Peyer's patch (tissue), 4 donors: ENCODE measurements around the gene KHK. TPM values are rescaled to one million over a fixed set of nuclear protein-coding genes. Genes with fewer than 3 reads are reported as not detected.

Source experiments
- DNase-seq, 3 donors: peaks; one replicate each; pipeline ENCODE4 v3.0.0-alpha.2; 2017 to 2019
- H3K27ac ChIP-seq, 4 donors: fragments of 200-600 bp; sonication (generic); one replicate each; pipeline ENCODE4 v1.5.1; 2016 to 2019
- H3K27me3 ChIP-seq, 2 donors: fragments of 200-600 bp; sonication (generic); one replicate each; pipeline ENCODE4 v1.5.1; 2019
- H3K36me3 ChIP-seq, 3 donors: fragments of 200-600 bp; sonication (generic); one replicate each; pipeline ENCODE4 v1.5.1; 2016 to 2019
- H3K4me1 ChIP-seq, 4 donors: fragments of 200-600 bp; sonication (generic); one replicate each; pipeline ENCODE4 v1.5.1; 2016 to 2019
- H3K4me3 ChIP-seq, 4 donors: fragments of 200-600 bp; sonication (generic); 1 replicate in 3 of 4; 2 replicates in 1 of 4; pipeline ENCODE4 v1.5.1; 2016 to 2019; ENCODE audit warnings: mild to moderate bottlenecking in 1 of 4
- H3K9me3 ChIP-seq, 4 donors: fragments of 200-600 bp; sonication (generic); one replicate each; pipeline ENCODE4 v1.5.1; 2016 to 2019; ENCODE audit warnings: mild to moderate bottlenecking in 1 of 4
- POLR2A ChIP-seq, 2 donors: fragments of 450-650 bp; IDR thresholded peaks; one replicate each; pipeline ENCODE4 v1.5.1; 2017; ENCODE audit warnings: antibody characterized with exemption in 2 of 2, mild to moderate bottlenecking in 2 of 2, moderate library complexity in 2 of 2
- total RNA-seq, 4 donors: library from RNA; depleted of rRNA; stranded (reverse); fragments of >200 nt; gene quantifications; one replicate each; pipeline ENCODE4 v1.1.0, GENCODE V29; 2016
- TF ChIP-seq, protein P1 (sequence below), 6 experiments: fragments of 450-650 bp in 4 of 6; fragments of 200-600 bp in 2 of 6; sonication (generic) in 1 of 6; IDR thresholded peaks; one replicate each; pipeline ENCODE4 v1.5.1; 2017 to 2019; ENCODE audit warnings: antibody characterized with exemption in 6 of 6, mild to moderate bottlenecking in 3 of 6, moderate library complexity in 1 of 6

KHK gene
- total RNA-seq, 4 donors from 2014 or later, result 40.4 to 576 (median 435) TPM

DNA sequence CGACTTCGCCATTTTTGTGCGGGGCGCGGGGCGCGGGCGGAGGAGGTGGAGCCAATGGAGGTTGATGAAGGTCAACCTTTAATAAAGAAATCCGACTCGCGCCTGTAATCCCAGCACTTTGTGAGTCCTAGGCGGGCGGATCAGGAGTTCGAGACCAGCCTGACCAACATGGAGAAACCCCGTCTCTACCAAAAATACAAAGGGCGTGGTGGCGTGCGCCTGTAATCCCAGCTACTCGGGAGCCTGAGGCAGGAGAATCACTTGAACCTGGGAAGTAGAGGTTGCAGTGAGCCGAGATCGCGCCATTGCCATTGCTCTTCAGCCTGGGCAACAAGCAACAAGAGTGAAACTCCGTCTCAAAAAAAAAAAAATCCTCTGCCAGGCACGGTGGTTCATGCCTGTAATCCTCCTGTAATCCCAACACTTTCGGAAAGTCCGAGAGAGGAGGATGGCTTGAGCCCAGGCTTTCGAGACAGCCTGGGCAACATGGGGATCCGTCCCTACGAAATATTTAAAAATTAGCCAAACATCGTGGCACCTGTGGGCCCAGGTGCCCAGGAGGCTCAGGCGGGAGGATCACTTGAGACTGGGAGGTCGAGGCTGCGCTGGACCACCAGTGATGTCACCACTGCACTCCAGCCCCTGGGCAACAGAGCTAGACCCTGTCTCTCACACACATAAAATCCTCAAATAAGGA lies 48.4 kb downstream of the KHK start:
- peaks cover 0 to 13% (median 7%) of the 10 kb centered on the region in 4 donors for H3K4me1 ChIP-seq
- peak overlapping the region in 3 of 4 donors; percentile 86 to 90 (median 87) for H3K27ac ChIP-seq
- TF ChIP-seq, protein P1, sequence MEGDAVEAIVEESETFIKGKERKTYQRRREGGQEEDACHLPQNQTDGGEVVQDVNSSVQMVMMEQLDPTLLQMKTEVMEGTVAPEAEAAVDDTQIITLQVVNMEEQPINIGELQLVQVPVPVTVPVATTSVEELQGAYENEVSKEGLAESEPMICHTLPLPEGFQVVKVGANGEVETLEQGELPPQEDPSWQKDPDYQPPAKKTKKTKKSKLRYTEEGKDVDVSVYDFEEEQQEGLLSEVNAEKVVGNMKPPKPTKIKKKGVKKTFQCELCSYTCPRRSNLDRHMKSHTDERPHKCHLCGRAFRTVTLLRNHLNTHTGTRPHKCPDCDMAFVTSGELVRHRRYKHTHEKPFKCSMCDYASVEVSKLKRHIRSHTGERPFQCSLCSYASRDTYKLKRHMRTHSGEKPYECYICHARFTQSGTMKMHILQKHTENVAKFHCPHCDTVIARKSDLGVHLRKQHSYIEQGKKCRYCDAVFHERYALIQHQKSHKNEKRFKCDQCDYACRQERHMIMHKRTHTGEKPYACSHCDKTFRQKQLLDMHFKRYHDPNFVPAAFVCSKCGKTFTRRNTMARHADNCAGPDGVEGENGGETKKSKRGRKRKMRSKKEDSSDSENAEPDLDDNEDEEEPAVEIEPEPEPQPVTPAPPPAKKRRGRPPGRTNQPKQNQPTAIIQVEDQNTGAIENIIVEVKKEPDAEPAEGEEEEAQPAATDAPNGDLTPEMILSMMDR (IDR thresholded peaks at IDR 0.05), result no peak
- no peak for TF ChIP-seq POLR2A (IDR thresholded peaks at IDR 0.05)
- DNase-seq, result no peak
- no peaks in the 10 kb centered on the region for H3K9me3 ChIP-seq
- H3K36me3 ChIP-seq, result peaks cover 0 to 26% (median 0%) of the 10 kb centered on the region in 3 donors
- H3K27me3 ChIP-seq, result no peaks in the 10 kb centered on the region
- peak overlapping the region; percentile 81 to 97 (median 90) for H3K4me3 ChIP-seq

DNA sequence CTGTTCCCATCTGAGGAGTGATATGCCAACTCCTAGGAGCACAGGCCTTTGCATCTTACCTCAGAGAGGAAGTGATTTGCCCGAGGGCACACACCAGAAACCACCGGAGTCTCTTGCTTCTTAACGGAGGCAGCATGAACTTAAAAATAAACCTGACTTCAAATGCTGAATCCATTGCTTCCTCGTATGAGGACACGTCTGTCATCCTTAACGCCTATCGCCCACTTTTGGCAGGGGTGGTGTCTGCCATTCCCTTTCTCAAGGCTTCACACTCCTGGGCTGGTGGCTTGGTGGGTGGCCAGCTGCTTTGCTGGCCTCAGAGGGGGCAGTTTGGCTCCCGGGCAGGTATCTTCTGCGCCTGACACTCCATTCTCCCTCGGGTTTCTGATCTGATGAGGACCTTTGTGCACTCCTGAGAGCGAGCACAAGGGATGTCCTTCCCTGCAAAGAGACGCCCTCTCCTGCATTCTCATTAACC lies 48.9 kb downstream of the KHK start:
- TF ChIP-seq, protein P1 (IDR thresholded peaks at IDR 0.05), result no peak
- no peak for TF ChIP-seq POLR2A (IDR thresholded peaks at IDR 0.05)
- Histone ChIP-seq H3K27me3 (no peaks in the 10 kb centered on the region), H3K27ac (no peak overlapping the region), H3K4me3 (no peak overlapping the region), H3K36me3 (peaks cover 0 to 21% (median 0%) of the 10 kb centered on the region in 3 donors), H3K9me3 (no peaks in the 10 kb centered on the region), H3K4me1 (peaks cover 0 to 13% (median 7%) of the 10 kb centered on the region in 4 donors)
- no peak for DNase-seq

DNA sequence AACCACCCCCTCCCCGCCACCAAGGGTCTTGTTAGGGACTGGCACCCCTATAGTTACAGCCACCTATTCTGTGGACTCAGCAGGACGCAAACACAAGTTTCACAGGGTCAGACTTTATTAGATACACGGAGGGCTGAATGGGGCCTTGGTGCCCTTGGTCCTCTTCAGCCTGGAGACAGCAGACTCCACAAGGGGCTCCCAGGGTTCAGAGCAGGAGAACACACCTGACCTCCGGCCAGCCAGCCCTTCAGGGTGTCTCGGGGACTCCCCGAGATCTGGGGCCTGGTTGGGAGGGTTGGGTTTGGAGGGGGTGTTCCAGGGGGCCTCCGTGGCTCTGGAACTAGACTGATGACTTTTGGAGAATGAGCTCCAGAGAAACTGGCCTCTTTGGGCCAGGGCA lies 50.2 kb downstream of the KHK start:
- no peaks in the 10 kb centered on the region for H3K27me3 ChIP-seq
- H3K9me3 ChIP-seq, result no peaks in the 10 kb centered on the region
- peaks cover 0 to 13% (median 7%) of the 10 kb centered on the region in 4 donors for H3K4me1 ChIP-seq
- H3K4me3 ChIP-seq, result no peak overlapping the region
- no peak for DNase-seq
- H3K27ac ChIP-seq, result no peak overlapping the region
- H3K36me3 ChIP-seq, result peaks cover 0 to 9% (median 0%) of the 10 kb centered on the region in 3 donors
- TF ChIP-seq, protein P1 (IDR thresholded peaks at IDR 0.05), result no peak
- TF ChIP-seq POLR2A (IDR thresholded peaks at IDR 0.05), result no peak

DNA sequence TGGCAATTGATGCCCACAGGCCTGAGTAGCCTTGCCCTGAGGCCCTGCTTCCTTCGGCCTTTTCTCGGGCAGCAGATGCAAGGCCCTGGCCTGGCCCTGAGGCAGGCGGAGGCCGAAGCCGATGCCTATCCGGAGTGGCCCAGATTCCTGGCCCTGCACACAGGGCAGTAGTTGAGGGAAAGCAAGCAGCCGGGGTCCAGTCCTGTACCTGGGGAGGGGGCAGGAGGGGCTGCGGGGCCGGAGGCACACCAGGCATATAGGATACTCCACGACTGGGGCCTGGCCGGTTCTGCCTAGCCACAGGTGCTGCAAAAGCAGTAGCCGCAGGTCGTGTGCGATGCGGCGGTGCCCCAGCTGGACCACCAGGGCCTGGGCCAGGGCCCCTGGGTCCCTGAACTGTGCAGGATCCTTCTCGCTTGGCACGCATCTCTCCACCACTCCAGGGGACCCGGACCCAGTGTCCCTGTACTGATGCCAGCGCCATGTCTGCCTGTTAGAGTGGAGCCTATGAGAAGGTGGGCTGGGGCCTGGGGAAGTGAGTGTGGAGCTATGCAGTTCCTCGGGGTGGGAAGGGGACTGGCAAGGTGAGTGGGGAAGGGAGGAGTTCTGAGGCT lies 50.9 kb downstream of the KHK start:
- peaks cover 0 to 13% (median 7%) of the 10 kb centered on the region in 4 donors for H3K4me1 ChIP-seq
- no peaks in the 10 kb centered on the region for H3K27me3 ChIP-seq
- no peak overlapping the region for H3K4me3 ChIP-seq
- H3K9me3 ChIP-seq, result no peaks in the 10 kb centered on the region
- peaks cover 0 to 3% (median 0%) of the 10 kb centered on the region in 3 donors for H3K36me3 ChIP-seq
- no peak overlapping the region for H3K27ac ChIP-seq
- no peak for DNase-seq
- TF ChIP-seq POLR2A (IDR thresholded peaks at IDR 0.05), result no peak
- TF ChIP-seq, protein P1 (IDR thresholded peaks at IDR 0.05), result no peak

DNA sequence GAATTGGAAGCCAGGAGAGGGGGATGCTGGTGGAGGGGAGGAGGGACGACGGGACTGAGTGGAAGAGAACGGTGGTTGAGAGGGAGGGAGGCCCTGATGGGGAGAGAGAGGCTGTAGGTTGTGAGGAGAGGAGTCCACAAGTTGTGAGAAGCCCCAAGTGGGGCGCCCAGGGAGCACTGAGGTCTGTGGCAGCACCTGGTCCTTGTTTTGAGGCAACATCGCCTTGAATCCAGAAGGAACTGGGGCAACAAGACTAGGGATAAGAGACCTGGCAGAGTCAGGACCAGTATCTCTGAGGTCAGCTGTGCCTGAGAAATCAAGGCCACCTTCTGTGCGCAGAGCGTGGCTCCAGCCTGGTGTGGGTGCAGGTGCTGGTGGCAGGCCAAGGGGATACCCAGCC lies 51.5 kb downstream of the KHK start:
- no peak overlapping the region for H3K4me3 ChIP-seq
- DNase-seq, result no peak
- no peaks in the 10 kb centered on the region for H3K36me3 ChIP-seq
- H3K27ac ChIP-seq, result no peak overlapping the region
- no peaks in the 10 kb centered on the region for H3K27me3 ChIP-seq
- TF ChIP-seq POLR2A (IDR thresholded peaks at IDR 0.05), result no peak
- TF ChIP-seq, protein P1 (IDR thresholded peaks at IDR 0.05), result no peak
- H3K4me1 ChIP-seq, result peaks cover 0 to 6% (median 6%) of the 10 kb centered on the region in 4 donors
- H3K9me3 ChIP-seq, result no peaks in the 10 kb centered on the region
